ENCODE data around the gene LRRC4C. TPM values are rescaled to one million over a fixed set of nuclear protein-coding genes. Genes with fewer than 3 reads are reported as not detected.
"Not testable (repeated sequence)": the region's sequence is repeated elsewhere in the genome, so short reads cannot be mapped to it uniquely, and the experiment has no call there.

The LRRC4C gene
- total RNA-seq, 6 donors from 2014 or later = 0.37 to 1.2 (median 1.0) TPM; not detected in 2

DNA sequence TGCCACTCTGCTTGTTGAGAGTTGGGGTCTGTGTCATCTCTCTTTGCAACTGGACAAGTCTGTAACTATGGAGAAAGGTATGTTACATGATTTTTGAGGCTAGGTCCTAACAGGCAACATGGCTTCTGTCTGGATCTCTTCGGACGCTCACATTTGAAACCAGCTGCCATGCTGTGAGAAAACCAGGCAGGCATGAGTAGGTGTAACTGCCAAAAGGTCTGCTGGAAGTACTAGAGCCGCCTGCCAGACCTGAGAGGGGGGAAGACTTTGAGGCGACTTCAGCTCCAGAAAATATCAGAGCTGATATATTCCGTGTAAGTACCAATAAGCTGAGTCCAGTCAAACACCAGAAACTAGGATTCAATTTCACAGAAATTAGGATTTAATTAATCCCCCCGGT is 579.5 kb downstream of the LRRC4C start:
- ATAC-seq (ENCODE audit: low FRiP score in 2 of 2) (no peak), DNase-seq (no peak)
- WGBS, 2 donors = 92 to 93% methylated on average over 6 of the region's 6 CpGs
- TF ChIP-seq EP300 (IDR thresholded peaks at IDR 0.05) (no peak), POLR2AphosphoS5 (IDR thresholded peaks at IDR 0.05) (no peak), POLR2A (IDR thresholded peaks at IDR 0.05) (no peak)
- TF ChIP-seq, protein P1, sequence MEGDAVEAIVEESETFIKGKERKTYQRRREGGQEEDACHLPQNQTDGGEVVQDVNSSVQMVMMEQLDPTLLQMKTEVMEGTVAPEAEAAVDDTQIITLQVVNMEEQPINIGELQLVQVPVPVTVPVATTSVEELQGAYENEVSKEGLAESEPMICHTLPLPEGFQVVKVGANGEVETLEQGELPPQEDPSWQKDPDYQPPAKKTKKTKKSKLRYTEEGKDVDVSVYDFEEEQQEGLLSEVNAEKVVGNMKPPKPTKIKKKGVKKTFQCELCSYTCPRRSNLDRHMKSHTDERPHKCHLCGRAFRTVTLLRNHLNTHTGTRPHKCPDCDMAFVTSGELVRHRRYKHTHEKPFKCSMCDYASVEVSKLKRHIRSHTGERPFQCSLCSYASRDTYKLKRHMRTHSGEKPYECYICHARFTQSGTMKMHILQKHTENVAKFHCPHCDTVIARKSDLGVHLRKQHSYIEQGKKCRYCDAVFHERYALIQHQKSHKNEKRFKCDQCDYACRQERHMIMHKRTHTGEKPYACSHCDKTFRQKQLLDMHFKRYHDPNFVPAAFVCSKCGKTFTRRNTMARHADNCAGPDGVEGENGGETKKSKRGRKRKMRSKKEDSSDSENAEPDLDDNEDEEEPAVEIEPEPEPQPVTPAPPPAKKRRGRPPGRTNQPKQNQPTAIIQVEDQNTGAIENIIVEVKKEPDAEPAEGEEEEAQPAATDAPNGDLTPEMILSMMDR (IDR thresholded peaks at IDR 0.05) = no peak
- no peaks in the 10 kb centered on the region for H3K4me1 ChIP-seq
- H3K9me3 ChIP-seq = no peaks in the 10 kb centered on the region
- no peak overlapping the region for H3K27ac ChIP-seq
- H3K4me3 ChIP-seq = no peak overlapping the region
- no peaks in the 10 kb centered on the region for H3K27me3 ChIP-seq
- no peaks in the 10 kb centered on the region for H3K36me3 ChIP-seq

DNA sequence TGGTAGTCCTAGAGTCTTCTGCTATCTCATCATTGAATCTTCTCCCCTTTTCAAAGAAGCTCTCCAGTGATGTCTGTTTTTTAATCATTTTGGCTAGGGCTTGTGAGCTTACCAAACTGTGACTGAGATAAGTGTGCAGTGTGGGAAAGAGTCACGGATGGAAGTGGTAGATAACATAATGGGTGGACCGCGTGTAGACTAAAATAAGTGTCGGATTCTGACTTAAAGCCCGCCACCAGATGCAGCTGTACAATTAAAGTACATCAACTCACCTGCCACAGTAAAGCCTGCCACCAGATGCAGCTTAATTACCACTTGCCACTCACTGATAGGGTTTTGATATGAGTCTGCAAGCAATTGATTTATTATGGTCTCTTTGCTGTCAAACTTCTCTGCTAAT is 581.5 kb downstream of the LRRC4C start:
- H3K27ac ChIP-seq = no peak overlapping the region
- no peaks in the 10 kb centered on the region for H3K36me3 ChIP-seq
- H3K9me3 ChIP-seq = no peaks in the 10 kb centered on the region
- DNase-seq = no peak
- no peaks in the 10 kb centered on the region for H3K4me1 ChIP-seq
- H3K4me3 ChIP-seq = no peak overlapping the region
- ATAC-seq (ENCODE audit: low FRiP score in 2 of 2) = no peak
- TF ChIP-seq POLR2AphosphoS5 (IDR thresholded peaks at IDR 0.05) (no peak), POLR2A (IDR thresholded peaks at IDR 0.05) (no peak), EP300 (IDR thresholded peaks at IDR 0.05) (no peak)
- TF ChIP-seq, protein P1 (IDR thresholded peaks at IDR 0.05) = no peak
- no peaks in the 10 kb centered on the region for H3K27me3 ChIP-seq
- WGBS, 2 donors = 80 to 93% methylated on average over 5 of the region's 5 CpGs

DNA sequence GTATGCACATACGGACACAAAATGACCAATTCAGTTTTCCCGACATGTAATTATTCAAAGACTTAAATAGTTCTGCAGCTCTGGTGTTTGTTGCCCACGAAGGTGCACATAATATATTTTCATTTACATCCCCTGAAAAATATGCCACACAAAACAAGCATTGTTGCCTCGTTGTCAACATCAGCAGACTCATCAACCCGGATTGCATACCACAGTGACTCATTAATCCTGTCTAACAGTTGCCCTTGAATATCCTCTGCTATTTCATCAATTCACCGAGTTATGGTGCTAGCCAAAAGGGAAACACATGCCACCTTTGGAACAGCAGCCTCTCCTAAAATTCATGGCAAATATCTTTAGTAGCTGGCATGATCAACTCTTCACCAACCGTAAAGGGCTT is 582.2 kb downstream of the LRRC4C start:
- WGBS, 2 donors = 78 to 83% methylated on average over 7 of the region's 7 CpGs
- Histone ChIP-seq H3K36me3 (no peaks in the 10 kb centered on the region), H3K27ac (no peak overlapping the region), H3K27me3 (no peaks in the 10 kb centered on the region), H3K9me3 (no peaks in the 10 kb centered on the region), H3K4me3 (no peak overlapping the region), H3K4me1 (no peaks in the 10 kb centered on the region)
- ATAC-seq (ENCODE audit: low FRiP score in 2 of 2) = no peak
- TF ChIP-seq POLR2AphosphoS5 (IDR thresholded peaks at IDR 0.05) (no peak), EP300 (IDR thresholded peaks at IDR 0.05) (no peak), POLR2A (IDR thresholded peaks at IDR 0.05) (no peak)
- TF ChIP-seq, protein P1 (IDR thresholded peaks at IDR 0.05) = no peak
- DNase-seq = no peak

DNA sequence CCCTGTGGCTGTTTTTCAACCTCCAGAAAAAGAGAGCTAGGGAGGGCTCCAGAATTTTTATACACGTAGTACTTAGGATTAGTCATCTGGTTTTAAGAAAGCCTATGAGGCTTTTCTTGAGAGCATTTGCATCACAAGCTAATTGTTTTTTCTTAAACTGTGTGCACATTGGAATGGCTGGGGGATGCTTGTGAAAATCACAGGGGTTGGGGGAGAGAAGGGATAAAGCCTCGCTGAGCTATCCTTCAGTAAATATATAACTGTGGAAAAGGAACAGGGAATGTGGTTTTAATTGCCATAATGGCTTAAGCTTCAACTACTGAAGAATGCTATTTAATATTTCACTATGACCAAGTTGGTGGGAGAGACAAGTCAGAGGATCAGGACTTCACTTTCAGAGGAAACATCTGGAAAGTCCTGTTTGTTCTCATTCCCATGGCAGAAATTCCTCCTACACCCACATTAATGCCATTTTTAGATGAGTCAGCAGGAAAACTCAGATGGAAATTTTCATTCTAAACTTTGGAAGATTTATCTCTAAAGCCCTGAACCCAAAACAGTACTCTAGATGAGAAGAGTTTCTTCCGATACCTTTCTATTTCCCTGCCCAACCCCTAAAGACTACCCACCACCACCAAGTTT is 591.3 kb downstream of the LRRC4C start:
- no peaks in the 10 kb centered on the region for H3K9me3 ChIP-seq
- no peak overlapping the region for H3K27ac ChIP-seq
- WGBS, 2 donors = 80 to 87% methylated on average over 3 of the region's 3 CpGs
- no peaks in the 10 kb centered on the region for H3K27me3 ChIP-seq
- TF ChIP-seq, protein P1 (IDR thresholded peaks at IDR 0.05) = no peak
- no peak for TF ChIP-seq POLR2A (IDR thresholded peaks at IDR 0.05)
- TF ChIP-seq EP300 (IDR thresholded peaks at IDR 0.05) = no peak
- no peak for TF ChIP-seq POLR2AphosphoS5 (IDR thresholded peaks at IDR 0.05)
- DNase-seq = no peak
- no peaks in the 10 kb centered on the region for H3K4me1 ChIP-seq
- ATAC-seq (ENCODE audit: low FRiP score in 2 of 2) = no peak
- H3K4me3 ChIP-seq = no peak overlapping the region
- no peaks in the 10 kb centered on the region for H3K36me3 ChIP-seq

DNA sequence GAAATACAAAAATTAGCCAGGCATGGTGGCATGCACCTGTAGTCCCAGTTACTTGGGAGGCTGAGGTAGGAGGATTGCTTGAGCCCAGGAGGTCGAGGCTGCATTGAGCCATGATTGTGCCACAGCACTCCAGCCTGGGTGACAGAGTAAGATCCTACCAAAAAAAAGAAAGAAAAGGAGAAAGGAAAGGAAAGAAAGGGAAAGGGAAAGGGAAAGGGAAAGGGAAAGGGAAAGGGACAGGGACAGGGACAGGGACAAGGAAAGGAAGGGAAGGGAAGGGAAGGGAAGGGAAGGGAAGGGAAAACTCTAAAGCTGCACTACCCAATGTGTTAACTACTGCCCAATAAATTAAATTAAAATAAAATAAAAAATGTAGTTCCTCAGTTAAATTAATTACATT is 601.7 kb downstream of the LRRC4C start:
- H3K9me3 ChIP-seq; DNase-seq; ATAC-seq (ENCODE audit: low FRiP score in 2 of 2); H3K4me1 ChIP-seq; H3K27me3 ChIP-seq; H3K27ac ChIP-seq; H3K36me3 ChIP-seq; H3K4me3 ChIP-seq: not testable (repeated sequence)
- WGBS, 2 donors = 71 to 95% methylated on average over 1 of the region's 1 CpG
